HG03460 (cell line): ENCODE data around the gene KDM8.

Experiments used
- ATAC-seq: cut with Tn5 transposase; IDR thresholded peaks from one replicate; pipeline ENCODE4 v1.9.1; 2021; ENCODE audit not compliant: unreplicated experiment

The KDM8 gene

GRCh38 chr16:27203507-27204311, at the start of gene KDM8:
TSS of gene KDM8 (plus strand) at chr16:27203526. CDS start at chr16:27210124, 6,598 bp downstream.
- peak; percentile 79 for ATAC-seq

- ATAC-seq: no peak
Observed at GRCh38 chr16:27154705-27155521, 48.4 kb upstream of the KDM8 start.

- ATAC-seq: no peak
Observed at GRCh38 chr16:27156579-27156978, 46.7 kb upstream of the KDM8 start.

GRCh38 chr16:27161398-27161797, 41.9 kb upstream of the KDM8 start:
- no peak for ATAC-seq

GRCh38 chr16:27164352-27164751, 39.0 kb upstream of the KDM8 start:
- no peak for ATAC-seq

- ATAC-seq: no peak
Observed at GRCh38 chr16:27165576-27165975, 37.8 kb upstream of the KDM8 start.

- ATAC-seq: no peak
Observed at GRCh38 chr16:27168790-27169189, 34.5 kb upstream of the KDM8 start.

- ATAC-seq: no peak
Observed at GRCh38 chr16:27169511-27170071, 33.7 kb upstream of the KDM8 start.

GRCh38 chr16:27171584-27171983, 31.7 kb upstream of the KDM8 start:
- no peak for ATAC-seq

- ATAC-seq: no peak
Observed at GRCh38 chr16:27174007-27174406, 29.3 kb upstream of the KDM8 start.

GRCh38 chr16:27174798-27175197, 28.5 kb upstream of the KDM8 start:
- no peak for ATAC-seq

GRCh38 chr16:27175888-27176287, 27.4 kb upstream of the KDM8 start:
- ATAC-seq: no peak

GRCh38 chr16:27177031-27177774, 26.1 kb upstream of the KDM8 start:
- no peak for ATAC-seq

- peak; percentile 84 for ATAC-seq
Observed at GRCh38 chr16:27179500-27180072, 23.7 kb upstream of the KDM8 start.

- no peak for ATAC-seq
Observed at GRCh38 chr16:27181019-27181790, 22.1 kb upstream of the KDM8 start.

- no peak for ATAC-seq
Observed at GRCh38 chr16:27182906-27183405, 20.4 kb upstream of the KDM8 start.

- no peak for ATAC-seq
Observed at GRCh38 chr16:27185776-27186130, 17.6 kb upstream of the KDM8 start.

GRCh38 chr16:27188633-27189032, 14.7 kb upstream of the KDM8 start:
- no peak for ATAC-seq

GRCh38 chr16:27189335-27189972, 13.9 kb upstream of the KDM8 start:
- ATAC-seq: no peak
